Colonic mucosa (tissue), 4 donors: ENCODE data around the gene FBRSL1. TPM values are rescaled to one million over a fixed set of nuclear protein-coding genes. Genes with fewer than 3 reads are reported as not detected.

Source experiments
- DNase-seq: peaks from one replicate; pipeline ENCODE4 v3.0.0-alpha.2; 2020
- H3K27ac ChIP-seq: fragments of 200-600 bp; one replicate; pipeline ENCODE4 v1.8.0; 2021
- H3K27me3 ChIP-seq: fragments of 200-600 bp; one replicate; pipeline ENCODE4 v1.8.0; 2021
- H3K36me3 ChIP-seq: fragments of 200-600 bp; one replicate; pipeline ENCODE4 v1.8.0; 2021
- H3K4me1 ChIP-seq: fragments of 200-600 bp; one replicate; pipeline ENCODE4 v1.8.0; 2021; ENCODE audit warnings: mild to moderate bottlenecking
- H3K4me3 ChIP-seq: fragments of 200-600 bp; one replicate; pipeline ENCODE4 v1.8.0; 2021
- H3K9ac ChIP-seq, 2 donors: one replicate each; pipeline ENCODE4 v1.7.0; 2013; ENCODE audit warnings: control low read depth in 2 of 2, low read depth in 2 of 2, low read length in 2 of 2
- H3K9me3 ChIP-seq: fragments of 200-600 bp; one replicate; pipeline ENCODE4 v1.8.0; 2021
- CTCF ChIP-seq: fragments of 200-600 bp; IDR thresholded peaks from one replicate; pipeline ENCODE4 v1.8.0; 2022; ENCODE audit warnings: antibody characterized with exemption, mild to moderate bottlenecking
- intact Hi-C: fragments of 100-400 bp; cut with DNase I; formaldehyde crosslinking; loops from one replicate; pipeline ENCODE4 v1.14.1; 2022
- total RNA-seq, 2 donors: library from RNA; stranded (reverse); fragmentation: NEBNext Ultra II Directional in 1 of 2; extraction: Animal tissue kit (Norgen Biotek cat#: 25700) in 1 of 2; gene quantifications; one replicate each; pipeline ENCODE4 v1.2.1, GENCODE V29; 2021
- donor health status: healthy.
- donor health status: DM: no; HTN: no; CAD: no.
- donor health status: DM: no; HTN: no; CAD: no.

The FBRSL1 gene
- total RNA-seq, 2 donors from 2014 or later = 51.9 to 101 TPM

- no peak for DNase-seq
- Histone ChIP-seq H3K36me3 (no peaks in the 10 kb centered on the region), H3K27me3 (no peaks in the 10 kb centered on the region), H3K9me3 (no peaks in the 10 kb centered on the region), H3K4me3 (no peak overlapping the region), H3K4me1 (no peaks in the 10 kb centered on the region), H3K9ac (no peak overlapping the region), H3K27ac (no peak overlapping the region)
- intact Hi-C loops = no loop called here
- TF ChIP-seq CTCF = no peak
Observed at GRCh38 chr12:132511516-132512196, 21.7 kb downstream of the FBRSL1 start.

GRCh38 chr12:132512197-132513069 lies 22.5 kb downstream of the FBRSL1 start:
- H3K36me3 ChIP-seq = no peaks in the 10 kb centered on the region
- no peak overlapping the region for H3K4me3 ChIP-seq
- TF ChIP-seq CTCF = no peak
- no peaks in the 10 kb centered on the region for H3K4me1 ChIP-seq
- no peaks in the 10 kb centered on the region for H3K9me3 ChIP-seq
- H3K9ac ChIP-seq = no peak overlapping the region
- H3K27me3 ChIP-seq = no peaks in the 10 kb centered on the region
- H3K27ac ChIP-seq = no peak overlapping the region
- DNase-seq = no peak
- intact Hi-C loops = no loop called here

- no peak for DNase-seq
- Histone ChIP-seq H3K4me3 (no peak overlapping the region), H3K36me3 (no peaks in the 10 kb centered on the region), H3K9me3 (no peaks in the 10 kb centered on the region), H3K9ac (no peak overlapping the region), H3K27me3 (no peaks in the 10 kb centered on the region), H3K4me1 (no peaks in the 10 kb centered on the region), H3K27ac (no peak overlapping the region)
- intact Hi-C loops = no loop called here
- TF ChIP-seq CTCF = no peak
Observed at GRCh38 chr12:132513070-132513398, 23.1 kb downstream of the FBRSL1 start.

- no peaks in the 10 kb centered on the region for H3K9me3 ChIP-seq
- H3K9ac ChIP-seq = no peak overlapping the region
- no peaks in the 10 kb centered on the region for H3K36me3 ChIP-seq
- no peaks in the 10 kb centered on the region for H3K4me1 ChIP-seq
- no peak for TF ChIP-seq CTCF
- H3K4me3 ChIP-seq = no peak overlapping the region
- intact Hi-C loops = no loop called here
- no peak for DNase-seq
- no peaks in the 10 kb centered on the region for H3K27me3 ChIP-seq
- no peak overlapping the region for H3K27ac ChIP-seq
Observed at GRCh38 chr12:132513458-132514135, 23.6 kb downstream of the FBRSL1 start.

GRCh38 chr12:132514216-132514820 lies 24.4 kb downstream of the FBRSL1 start:
- Histone ChIP-seq H3K4me1 (no peaks in the 10 kb centered on the region), H3K36me3 (no peaks in the 10 kb centered on the region), H3K4me3 (no peak overlapping the region), H3K27me3 (no peaks in the 10 kb centered on the region), H3K9me3 (no peaks in the 10 kb centered on the region), H3K9ac (no peak overlapping the region), H3K27ac (no peak overlapping the region)
- no peak for DNase-seq
- intact Hi-C loops = no loop called here
- TF ChIP-seq CTCF = no peak
